HG03045 (cell line): ENCODE data around the gene TUG1.

ENCODE experiments used
- ATAC-seq: cut with Tn5 transposase; IDR thresholded peaks from one replicate; pipeline ENCODE4 v1.9.1; 2021; ENCODE audit warnings: mild to moderate bottlenecking, moderate library complexity; ENCODE audit not compliant: unreplicated experiment

The TUG1 gene

DNA sequence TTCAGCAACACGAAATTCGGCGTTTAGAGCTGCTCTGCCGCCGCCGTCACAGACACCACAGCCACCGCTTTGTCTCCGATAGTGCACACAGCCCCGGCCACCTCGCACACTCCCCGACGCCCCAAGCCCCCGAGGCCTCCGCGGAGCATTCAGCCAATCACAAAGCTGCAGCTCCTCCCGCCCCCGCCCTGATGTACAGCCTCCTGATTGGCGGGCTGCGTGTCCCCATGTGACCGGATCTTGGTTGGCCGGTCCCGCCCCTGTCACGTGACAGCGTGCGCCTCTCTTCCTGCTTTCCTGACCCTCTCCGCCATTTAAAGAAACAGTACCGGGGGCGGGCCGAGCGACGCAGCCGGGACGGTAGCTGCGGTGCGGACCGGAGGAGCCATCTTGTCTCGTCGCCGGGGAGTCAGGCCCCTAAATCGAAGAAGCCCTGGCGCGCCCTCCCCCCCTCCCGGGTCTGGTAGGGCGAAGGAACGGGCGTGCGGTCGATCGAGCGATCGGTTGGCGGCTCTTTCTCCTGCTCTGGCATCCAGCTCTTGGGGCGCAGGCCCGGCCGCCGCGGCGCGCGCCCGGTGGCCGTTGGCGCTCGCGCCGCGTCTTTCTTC lies at the start of gene TUG1:
TSS of gene TUG1 (plus strand) at position 342 of the 608 bp plus-strand sequence.
- peak; percentile 89 for ATAC-seq

GRCh38 chr22:30919973-30920372 lies 49.1 kb upstream of the TUG1 start:
- ATAC-seq: no peak

GRCh38 chr22:30920407-30920806 lies 48.7 kb upstream of the TUG1 start:
- ATAC-seq: no peak

GRCh38 chr22:30921108-30921507 lies 48.0 kb upstream of the TUG1 start:
- no peak for ATAC-seq

DNA sequence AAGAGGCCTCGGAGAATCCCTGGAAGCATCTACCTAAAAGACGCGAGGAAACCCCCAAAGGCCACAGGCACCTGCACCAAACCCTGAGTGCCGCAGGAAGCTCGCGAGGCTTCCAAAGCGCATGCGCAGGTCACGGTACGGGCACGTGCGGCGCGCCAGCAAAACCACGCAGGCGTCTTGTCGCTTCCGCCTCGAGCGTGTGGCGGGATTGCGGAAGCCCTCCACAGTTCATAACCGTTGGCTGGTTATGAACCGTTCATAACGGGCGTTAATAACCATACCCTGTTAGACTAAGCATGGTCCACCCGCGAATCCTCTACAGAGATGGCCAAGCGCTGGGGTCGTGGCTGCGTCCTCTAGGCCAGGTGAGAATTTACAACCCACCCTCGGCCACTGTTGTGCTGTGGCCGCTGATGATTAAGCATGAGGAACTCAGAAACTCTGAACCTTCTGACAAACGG lies 46.9 kb upstream of the TUG1 start:
- ATAC-seq: no peak

DNA sequence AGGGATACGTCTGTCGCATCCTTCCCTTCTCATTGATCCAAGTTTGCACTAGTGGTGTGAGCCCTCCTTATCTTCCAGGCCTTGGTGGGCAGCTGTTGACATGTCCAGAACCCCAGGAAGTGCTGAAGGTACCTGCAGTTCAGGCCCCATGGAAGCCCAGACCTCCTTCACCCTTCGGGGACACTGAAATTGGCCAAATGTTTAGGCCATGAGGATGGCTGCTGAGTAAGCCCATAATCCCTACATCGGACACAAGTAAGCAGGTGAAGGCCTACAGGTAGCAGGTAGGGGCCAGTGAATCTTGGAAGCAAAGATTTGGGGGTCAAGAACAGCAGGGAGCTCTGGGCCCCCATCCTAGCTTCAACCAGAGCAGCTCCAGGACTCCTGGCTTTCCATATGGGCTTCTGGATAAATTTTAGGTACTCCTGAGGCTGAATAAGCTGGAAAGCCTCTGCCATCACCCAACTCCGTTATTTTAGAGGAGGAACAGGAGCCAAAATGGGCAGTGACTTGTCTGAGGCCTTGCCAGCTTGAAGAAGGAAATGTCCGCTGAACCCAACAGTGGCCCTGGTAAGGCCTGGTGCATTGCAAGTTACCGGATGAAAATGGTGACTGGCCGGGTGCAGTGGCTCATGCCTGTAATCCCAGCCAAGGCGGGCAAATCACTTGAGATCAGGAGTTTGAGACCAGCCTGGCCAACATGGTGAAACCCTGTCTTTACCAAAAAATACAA lies 45.7 kb upstream of the TUG1 start:
- ATAC-seq: no peak

GRCh38 chr22:30925667-30926066 lies 43.4 kb upstream of the TUG1 start:
- ATAC-seq: no peak

GRCh38 chr22:30926706-30927105 lies 42.4 kb upstream of the TUG1 start:
- no peak for ATAC-seq

GRCh38 chr22:30927806-30928205 lies 41.3 kb upstream of the TUG1 start:
- no peak for ATAC-seq

GRCh38 chr22:30928401-30928800 lies 40.7 kb upstream of the TUG1 start:
- ATAC-seq: no peak

GRCh38 chr22:30930228-30930627 lies 38.8 kb upstream of the TUG1 start:
- no peak for ATAC-seq

DNA sequence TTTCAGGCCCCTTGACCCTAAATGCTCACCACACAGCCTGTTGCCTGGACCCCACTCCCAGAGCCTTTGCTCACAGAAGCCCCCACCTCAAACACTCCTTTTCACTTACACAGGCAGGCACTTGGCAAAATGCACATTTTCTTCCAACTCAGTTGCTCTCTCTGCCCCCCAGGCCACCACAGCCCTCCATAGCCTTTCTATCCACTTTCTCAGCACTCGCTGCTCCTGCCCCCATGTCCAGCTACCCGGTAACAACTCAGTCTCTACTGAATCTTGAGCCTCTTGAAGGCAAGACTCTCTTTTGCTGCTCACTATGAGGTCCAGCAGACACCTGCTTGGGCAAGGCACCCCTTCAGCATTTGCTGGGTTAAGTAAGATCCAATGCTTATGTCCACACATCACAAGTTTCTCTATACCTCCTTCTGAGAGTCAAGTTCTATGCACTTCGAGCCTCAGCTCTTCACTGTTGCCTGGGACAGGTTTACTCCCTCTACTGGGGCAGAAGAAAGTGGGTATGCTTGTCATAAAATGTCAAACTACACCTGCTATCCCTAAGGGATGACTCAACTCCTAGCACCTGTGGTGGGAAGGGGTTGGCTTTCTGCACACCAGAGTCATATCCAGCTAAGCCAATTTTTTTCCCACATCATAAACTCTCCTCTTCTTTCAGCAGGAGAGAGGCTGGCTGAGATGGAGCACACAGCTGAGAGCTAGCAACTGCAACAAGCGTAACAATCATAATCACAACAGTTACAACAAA lies 37.3 kb upstream of the TUG1 start:
- ATAC-seq: no peak

DNA sequence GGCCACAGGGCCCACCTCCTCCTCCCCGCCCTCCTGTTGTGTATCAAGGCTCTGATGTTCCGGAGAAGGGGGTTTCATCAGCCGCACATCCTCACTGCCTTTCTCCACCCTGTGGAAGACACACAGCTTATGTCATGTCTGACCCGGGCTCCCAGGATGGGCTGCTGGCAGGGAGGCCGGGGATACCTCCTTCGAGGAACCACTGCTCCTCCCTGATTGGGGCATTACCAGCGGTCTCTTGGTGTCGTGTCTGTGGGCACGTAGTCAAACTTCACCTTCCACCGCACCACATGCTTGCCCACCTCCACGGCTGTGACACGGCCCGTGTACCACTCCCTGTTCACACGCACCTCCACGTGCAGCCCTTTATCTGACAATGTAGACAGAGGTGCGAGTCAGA lies 36.4 kb upstream of the TUG1 start:
- ATAC-seq: no peak

- ATAC-seq: no peak
Observed at GRCh38 chr22:30933457-30933856, 35.6 kb upstream of the TUG1 start.

GRCh38 chr22:30934053-30934452 lies 35.0 kb upstream of the TUG1 start:
- no peak for ATAC-seq

GRCh38 chr22:30940685-30941362 lies 28.2 kb upstream of the TUG1 start:
- ATAC-seq: no peak

- no peak for ATAC-seq
Observed at GRCh38 chr22:30941363-30941740, 27.7 kb upstream of the TUG1 start.

- no peak for ATAC-seq
Observed at GRCh38 chr22:30943368-30943767, 25.7 kb upstream of the TUG1 start.

DNA sequence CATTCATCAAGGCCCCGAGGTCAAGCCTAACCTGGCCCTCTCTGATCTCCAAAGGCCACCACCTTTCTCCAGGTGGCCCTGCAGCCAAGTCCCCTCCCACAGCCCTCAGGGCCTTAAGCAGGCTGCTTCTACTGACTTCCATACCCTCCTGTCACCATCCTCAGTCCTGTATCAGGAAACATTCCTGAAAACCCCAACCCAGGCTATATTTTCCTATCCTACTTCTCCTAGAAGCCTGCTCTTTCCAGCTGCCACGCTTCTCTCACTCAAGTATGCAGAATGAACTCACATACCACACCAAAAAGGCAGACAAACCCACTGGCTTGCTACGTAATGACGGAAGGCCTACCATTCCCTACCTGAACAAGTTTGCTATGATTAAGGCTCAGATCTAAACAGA lies 24.1 kb upstream of the TUG1 start:
- no peak for ATAC-seq

DNA sequence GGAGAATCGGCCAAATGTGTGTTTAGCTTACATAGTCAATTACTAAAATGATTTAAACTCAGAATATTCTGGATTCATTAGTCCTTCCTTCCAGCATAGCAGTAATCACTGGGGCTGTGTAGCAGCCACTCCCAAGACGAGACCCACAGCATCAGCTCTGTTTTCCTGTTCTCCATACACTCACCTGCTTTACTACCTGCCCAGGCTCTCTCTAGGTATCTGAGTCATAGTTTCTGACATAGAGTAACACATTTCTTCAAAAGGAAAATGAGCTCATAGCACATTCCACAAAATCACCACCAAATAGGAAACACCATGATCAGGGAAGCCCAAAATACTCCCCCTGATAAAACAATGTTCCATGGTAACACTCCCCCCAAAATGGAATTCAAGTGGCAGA lies 23.4 kb upstream of the TUG1 start:
- ATAC-seq: no peak

GRCh38 chr22:30946354-30946753 lies 22.7 kb upstream of the TUG1 start:
- ATAC-seq: no peak
